ENCODE data around the gene ABR.
"Not testable (repeated sequence)": the region's sequence is repeated elsewhere in the genome, so short reads cannot be mapped to it uniquely, and the experiment has no call there.

The ABR gene

GRCh38 chr17:1008008-1008761 is 171.6 kb downstream of the ABR start:
- no peak for DNase-seq (ENCODE audit: low read depth in 2 of 2)

DNA sequence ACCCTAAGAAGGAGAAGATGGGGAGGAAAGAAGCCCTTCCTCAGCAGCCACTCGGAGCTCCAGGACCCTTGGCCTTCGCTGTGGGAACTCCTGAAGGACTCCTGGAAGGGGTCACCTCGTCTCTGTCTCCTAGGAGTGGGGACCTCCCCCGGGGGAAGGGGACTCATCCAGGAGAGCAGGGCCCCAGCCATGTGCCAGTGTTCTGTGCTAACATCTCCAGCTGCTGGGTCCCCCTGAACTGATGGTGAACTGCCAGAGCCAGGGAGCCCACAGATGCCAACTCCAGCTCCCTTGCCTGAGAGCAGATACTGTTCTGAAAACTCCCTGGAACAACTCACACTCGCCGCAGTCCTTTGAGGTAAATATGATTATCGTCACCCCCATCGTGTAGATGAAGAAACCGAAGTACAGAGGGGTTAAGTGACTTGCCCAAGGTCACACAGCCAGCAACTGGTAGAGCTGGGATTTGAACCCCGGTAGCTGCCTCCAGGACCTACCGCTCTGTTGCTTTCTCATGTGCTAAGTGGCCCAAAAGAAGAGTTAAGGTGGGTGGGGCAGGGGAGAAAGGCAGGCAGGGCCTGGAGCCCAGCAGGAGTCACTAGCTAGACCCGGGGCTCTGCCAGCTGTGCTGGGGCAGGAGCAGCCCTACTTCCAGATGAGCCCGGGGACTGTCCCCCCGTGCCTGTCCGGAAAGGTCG is 172.3 kb downstream of the ABR start:
- DNase-seq (ENCODE audit: low read depth in 2 of 2) = no peak

DNA sequence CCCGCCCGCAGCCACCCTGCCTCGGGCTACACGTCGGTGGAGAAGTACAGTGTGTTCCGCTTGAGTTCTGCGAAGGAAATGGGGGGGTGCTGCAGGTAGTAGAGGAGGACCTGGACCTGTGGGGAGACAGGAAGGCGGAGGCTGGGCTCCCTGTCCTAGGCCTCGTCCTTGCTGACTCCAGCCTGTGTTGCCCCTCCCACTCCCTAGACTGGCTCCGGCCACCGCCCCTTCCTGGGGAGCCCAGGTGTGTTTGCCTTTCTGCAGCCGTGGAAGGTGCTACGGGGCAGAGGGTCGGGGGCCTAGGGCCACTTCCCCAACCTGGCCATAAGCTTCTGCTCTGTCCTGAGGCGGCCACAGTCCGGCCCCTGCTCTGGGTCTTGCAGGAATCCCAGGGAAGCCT is 173.7 kb downstream of the ABR start:
- DNase-seq (ENCODE audit: low read depth in 2 of 2) = no peak

GRCh38 chr17:1005361-1005946 is 174.3 kb downstream of the ABR start:
- no peak for DNase-seq (ENCODE audit: low read depth in 2 of 2)

DNA sequence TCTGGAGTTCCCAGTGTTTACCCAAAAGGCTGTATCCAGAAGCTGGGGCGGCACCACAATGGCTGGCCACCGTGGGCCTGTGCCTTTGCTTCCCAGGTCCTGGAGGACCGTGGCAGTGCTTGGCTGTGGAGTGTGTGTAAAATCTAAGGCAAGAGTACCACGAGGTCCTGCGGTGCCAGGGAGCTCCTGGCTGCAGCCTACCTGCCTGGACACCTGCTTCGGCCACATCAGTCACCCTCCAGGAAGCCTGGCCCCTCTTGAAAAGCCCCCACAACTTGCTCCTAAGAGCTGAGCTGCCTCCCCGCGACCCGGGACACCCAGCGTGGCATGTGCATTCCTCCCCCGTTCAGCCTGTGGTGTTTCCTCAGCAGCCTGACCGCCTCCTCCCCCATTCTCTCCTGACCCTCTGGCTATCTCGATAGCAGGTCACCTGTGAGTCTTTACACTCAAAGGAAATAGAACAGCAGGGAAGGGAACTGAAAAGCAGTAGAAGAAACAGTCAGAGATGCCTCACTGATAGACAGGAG is 174.9 kb downstream of the ABR start:
- DNase-seq (ENCODE audit: low read depth in 2 of 2) = no peak

DNA sequence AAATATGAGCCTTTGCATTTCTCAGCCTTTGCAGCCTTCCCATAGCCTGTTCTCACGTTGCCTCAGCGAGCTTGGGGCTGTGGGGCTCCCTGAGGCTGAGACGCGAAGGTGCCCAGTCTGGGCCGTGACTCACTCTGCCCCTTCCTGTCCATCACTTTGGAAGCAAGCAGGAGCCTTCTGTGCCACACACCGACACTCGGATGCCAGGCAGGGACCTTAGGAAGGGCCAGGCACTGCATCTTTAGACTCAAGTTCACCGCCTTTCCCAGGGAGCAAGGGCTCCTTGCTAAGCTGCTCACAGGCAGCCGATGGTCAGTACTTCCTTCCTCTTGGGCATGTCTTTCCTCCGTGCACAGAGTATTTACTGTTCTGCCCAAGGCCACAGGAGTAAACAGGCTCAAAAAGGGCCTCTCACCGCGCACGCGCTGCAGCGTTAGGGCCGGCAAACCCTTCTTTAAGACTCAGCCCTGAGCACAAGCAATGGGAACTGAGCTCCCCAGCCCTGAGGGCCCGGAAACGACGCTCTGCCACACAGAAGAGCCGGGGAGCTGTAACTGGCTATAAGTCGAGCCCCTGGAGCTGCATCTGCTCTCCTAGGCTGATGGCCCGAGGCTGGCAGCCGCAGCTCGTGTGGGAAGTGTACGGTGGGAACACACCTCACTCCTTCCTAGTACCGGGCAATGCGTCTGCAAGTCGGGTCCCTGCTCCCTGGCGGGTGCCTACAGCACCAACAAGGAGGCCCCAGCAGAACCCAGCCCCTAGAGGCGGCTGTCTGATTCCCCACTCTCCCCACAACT is 175.6 kb downstream of the ABR start:
- no peak for DNase-seq (ENCODE audit: low read depth in 2 of 2)

DNA sequence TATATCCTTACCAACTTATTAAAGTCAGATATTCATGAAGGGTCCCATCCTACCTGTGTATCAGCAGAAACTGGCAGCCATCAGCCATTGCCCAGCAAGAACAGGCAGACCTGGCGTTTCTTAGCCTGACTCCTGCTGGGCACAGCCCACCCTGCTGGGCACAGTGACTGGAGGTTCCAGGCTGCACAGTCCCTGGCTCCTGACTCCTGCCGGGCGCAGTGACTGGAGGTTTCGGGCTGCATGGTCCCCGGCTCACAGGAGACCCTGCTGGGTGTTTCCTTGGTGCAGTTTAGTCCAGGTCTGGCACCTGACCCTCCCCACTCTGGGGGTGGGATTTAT is 176.2 kb downstream of the ABR start:
- DNase-seq (ENCODE audit: low read depth in 2 of 2) = no peak

- DNase-seq (ENCODE audit: low read depth in 2 of 2) = no peak
These were observed 176.8 kb downstream of the ABR start for GRCh38 chr17:1002771-1003555.

DNA sequence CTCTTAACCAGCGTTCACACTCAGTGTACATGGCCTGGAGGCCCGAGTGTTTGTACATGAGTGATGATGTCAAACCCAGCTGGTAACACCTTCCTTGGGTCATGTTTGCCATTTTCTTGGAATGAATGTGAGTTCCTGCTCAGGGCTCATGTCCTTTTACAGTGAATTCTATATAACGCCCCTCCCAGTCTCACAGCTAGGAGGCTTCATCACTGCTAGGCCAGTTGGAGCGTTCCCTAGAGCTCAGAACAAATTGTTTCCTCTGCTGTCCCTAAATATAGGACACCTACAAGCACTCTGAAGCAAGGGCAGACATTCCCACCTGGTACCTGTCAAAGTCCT is 177.4 kb downstream of the ABR start:
- no peak for DNase-seq (ENCODE audit: low read depth in 2 of 2)

GRCh38 chr17:1001640-1002411 is 178.0 kb downstream of the ABR start:
- no peak for DNase-seq (ENCODE audit: low read depth in 2 of 2)

DNA sequence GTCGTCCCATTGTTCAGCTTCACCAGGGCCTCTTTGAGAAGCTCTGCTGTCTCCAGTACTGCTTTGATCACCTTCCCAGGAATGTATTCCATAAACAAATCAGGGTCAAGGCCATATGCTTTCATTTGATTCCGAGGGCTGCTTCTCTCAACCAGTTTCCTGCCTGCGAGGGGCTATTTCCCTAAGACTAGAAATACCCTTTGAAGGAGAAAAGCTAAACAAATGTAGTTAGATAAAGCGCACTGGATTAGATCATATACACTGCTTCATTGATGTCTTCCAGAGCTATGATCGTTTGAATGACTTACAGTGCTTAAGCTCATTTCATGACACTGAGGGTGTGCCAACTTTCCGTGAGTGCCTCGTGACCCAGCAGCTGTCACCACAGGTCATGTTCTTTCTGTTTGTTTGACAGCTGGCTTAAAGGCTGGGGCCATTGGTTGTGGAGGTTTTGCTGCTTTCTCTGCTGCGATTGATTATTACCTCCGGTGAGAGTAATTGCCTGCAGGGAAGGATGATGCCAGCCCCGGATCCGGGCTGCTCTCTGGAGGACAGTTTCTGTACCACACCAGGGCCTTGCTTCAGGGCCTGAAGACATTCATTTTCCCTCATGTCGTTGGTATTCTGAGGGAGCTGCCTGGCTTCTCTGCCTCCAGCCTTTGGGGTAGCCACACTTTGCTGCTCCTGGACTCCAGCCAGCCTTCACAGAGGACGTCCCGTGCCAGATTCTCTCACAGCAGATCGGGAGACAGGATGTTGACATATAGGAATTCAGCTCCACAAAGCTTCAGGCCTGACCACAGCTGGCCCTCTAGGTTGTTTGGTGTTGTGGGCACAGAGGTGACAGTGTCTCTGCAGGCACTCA is 179.0 kb downstream of the ABR start:
- DNase-seq (ENCODE audit: low read depth in 2 of 2) = no peak

- no peak for DNase-seq (ENCODE audit: low read depth in 2 of 2)
These were observed 181.7 kb downstream of the ABR start for GRCh38 chr17:998111-998510.

- peak; percentile 82 to 92 for DNase-seq (ENCODE audit: low read depth in 2 of 2)
These were observed 183.0 kb downstream of the ABR start, which contains the start of gene TIMM22 for GRCh38 chr17:996554-997344. TIMM22 (plus strand) TSS chr17:997129; CDS start chr17:997143, 14 bp downstream.

- DNase-seq (ENCODE audit: low read depth in 2 of 2) = not testable (repeated sequence)
These were observed 184.5 kb downstream of the ABR start for GRCh38 chr17:995324-995723.

DNA sequence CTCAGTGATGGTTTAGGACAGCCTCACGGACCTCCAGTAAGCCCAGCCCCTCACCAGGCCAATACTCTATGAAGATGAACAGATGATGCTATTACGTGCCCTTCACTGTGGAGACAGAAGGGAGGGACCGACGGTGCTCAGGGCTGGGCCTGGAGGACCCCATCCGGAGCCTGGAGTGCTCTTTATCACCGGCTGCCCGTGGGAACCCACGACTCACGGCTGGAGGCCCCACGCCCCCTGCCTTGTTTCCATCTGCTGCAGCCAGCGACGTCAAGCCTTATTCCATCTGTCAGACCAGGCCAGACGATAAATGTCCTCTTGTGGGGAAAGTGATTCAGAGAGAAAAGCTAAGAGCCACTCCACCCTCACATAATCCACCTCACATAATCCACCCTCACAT is 186.8 kb downstream of the ABR start:
- no peak for DNase-seq (ENCODE audit: low read depth in 2 of 2)

DNA sequence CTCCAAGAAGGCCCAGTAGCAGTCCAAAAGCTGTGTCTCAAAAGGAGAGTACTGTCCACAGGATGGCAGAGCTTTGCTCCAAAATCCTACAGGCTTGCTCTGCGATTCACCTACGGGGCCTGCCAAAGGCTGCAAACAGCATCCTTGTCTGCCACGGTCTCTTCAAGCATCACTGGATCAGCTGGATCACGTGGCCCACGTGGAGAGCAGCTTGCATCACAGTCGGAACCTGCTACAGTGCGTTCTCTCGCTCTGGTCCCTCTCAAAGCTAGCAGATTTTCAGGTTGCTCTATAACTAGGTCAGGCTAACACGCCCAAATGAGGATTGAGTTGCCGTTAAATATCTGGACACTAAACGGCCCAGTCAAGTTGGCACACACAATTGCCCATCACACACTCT is 191.2 kb downstream of the ABR start:
- DNase-seq (ENCODE audit: low read depth in 2 of 2) = no peak

GRCh38 chr17:987931-988330 is 191.8 kb downstream of the ABR start:
- DNase-seq (ENCODE audit: low read depth in 2 of 2) = no peak

DNA sequence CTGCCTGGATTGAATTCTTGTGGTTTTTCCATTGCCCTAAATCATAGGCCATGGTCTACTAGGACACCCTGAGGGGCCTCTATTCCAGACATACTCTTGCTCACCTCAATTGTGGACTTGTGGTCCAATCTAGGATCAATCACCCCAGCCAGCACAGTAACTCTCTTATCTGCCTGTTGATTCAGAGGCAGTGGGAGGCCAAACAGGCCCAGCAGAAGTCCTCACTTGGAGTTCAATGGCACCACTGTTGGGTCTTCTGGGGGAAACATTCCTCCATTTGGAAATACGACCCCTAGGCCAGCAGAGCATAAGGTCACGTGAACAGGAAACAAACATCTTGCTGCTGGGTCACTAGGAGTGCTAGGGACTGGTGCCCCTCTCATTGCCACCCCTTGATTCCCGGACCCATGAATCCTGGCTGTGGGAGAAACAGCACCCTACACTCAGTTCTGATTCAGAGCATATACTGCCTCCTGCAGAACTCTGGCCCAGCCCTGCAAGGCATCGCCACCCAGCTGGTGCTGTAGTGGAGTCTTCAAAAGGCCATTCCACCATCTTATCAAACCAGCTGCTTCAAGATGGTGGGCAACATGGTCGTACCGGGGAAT is 193.4 kb downstream of the ABR start:
- no peak for DNase-seq (ENCODE audit: low read depth in 2 of 2)
